ENCODE measurements around the gene TEX29.

The TEX29 gene

DNA sequence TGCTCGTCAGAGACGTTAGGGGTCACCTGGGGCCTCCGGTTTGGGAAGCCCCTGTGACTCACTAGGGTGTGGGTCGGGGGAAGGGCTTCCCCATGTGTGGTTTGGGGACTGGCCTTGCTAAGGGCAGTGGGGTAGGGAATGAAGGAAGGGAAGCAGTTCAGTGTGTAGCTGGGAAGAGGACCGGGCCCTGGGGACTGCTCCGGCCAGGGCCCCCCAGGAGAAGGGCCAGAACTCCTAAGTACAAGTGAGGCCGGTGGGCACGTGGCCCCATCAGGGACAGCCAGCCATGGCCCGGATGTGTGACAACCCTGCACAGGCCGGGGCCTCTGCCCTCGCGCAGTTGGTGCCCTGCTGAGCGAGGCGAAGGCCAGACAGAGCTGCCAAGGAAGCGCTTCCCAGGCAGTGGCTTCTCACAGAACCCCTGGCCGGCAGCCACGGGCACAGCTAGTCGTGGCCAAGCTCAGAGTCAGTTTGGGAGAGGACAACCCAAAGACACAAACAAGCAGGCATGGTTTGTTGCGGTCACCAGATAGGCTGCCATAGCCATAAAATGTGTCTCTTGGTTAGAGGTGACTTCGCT lies 25.7 kb downstream of the TEX29 start:
- Histone ChIP-seq H3K9me3 (ENCODE audit: control insufficient read depth in 1 of 2, low read length in 2 of 2) (no peaks in the 10 kb centered on the region), H3K36me3 (ENCODE audit: control insufficient read depth in 1 of 2, insufficient read depth in 2 of 2, low read length in 2 of 2) (peaks cover 0 to 9% of the 10 kb centered on the region in 2 donors), H3K4me1 (ENCODE audit: control insufficient read depth in 1 of 2, insufficient read depth in 2 of 2, low read length in 2 of 2) (no peaks in the 10 kb centered on the region), H3K27ac (ENCODE audit: low read length) (no peak overlapping the region), H3K4me3 (ENCODE audit: low read depth in 1 of 2, low read length in 2 of 2) (no peak overlapping the region), H3K27me3 (ENCODE audit: low read depth, low read length) (no peaks in the 10 kb centered on the region)

DNA sequence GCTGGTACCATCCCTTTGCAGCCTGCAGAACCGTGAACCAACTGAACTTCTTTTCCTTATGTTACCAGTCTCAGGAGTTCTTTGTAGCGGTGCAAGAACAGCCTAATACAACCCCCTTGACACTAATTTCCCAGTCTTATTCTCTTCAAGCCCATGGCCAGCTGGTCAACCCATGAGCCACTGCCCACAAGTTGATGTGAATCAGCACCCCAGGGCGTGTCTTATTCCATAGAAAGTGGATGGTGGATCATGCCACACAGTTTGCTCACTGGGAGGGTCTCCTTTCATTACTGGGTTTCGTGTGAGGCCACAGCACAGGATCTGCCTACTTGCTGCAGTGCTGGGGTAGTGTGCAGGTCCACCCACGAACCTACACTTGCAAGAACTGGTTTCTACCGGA lies 27.0 kb downstream of the TEX29 start:
- Histone ChIP-seq H3K27ac (ENCODE audit: low read length) (no peak overlapping the region), H3K36me3 (ENCODE audit: control insufficient read depth in 1 of 2, insufficient read depth in 2 of 2, low read length in 2 of 2) (peaks cover 0 to 9% of the 10 kb centered on the region in 2 donors), H3K4me1 (ENCODE audit: control insufficient read depth in 1 of 2, insufficient read depth in 2 of 2, low read length in 2 of 2) (no peaks in the 10 kb centered on the region), H3K27me3 (ENCODE audit: low read depth, low read length) (no peaks in the 10 kb centered on the region), H3K9me3 (ENCODE audit: control insufficient read depth in 1 of 2, low read length in 2 of 2) (no peaks in the 10 kb centered on the region), H3K4me3 (ENCODE audit: low read depth in 1 of 2, low read length in 2 of 2) (no peak overlapping the region)

DNA sequence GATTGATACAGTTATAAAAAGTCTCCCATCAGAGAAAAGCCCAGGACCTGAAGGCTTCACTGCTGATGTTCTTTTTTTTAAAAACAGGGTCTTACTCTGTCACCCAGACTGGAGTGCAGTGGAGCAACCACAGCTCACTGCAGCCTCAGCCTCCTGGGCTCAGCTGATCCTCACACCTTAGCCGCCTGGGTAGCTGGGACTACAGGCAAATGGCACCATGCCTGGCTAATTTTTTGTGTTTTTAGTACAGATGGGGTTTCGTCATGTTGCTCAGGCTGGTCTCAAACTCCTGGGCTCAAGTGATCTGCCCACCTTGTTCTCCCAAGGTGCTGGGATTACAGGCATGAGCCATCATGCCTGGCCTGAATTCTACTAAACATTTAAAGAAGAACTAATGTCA lies 33.1 kb downstream of the TEX29 start:
- Histone ChIP-seq H3K27me3 (ENCODE audit: low read depth, low read length) (no peaks in the 10 kb centered on the region), H3K9me3 (ENCODE audit: control insufficient read depth in 1 of 2, low read length in 2 of 2) (no peaks in the 10 kb centered on the region), H3K4me3 (ENCODE audit: low read depth in 1 of 2, low read length in 2 of 2) (no peak overlapping the region), H3K4me1 (ENCODE audit: control insufficient read depth in 1 of 2, insufficient read depth in 2 of 2, low read length in 2 of 2) (no peaks in the 10 kb centered on the region), H3K27ac (ENCODE audit: low read length) (no peak overlapping the region), H3K36me3 (ENCODE audit: control insufficient read depth in 1 of 2, insufficient read depth in 2 of 2, low read length in 2 of 2) (no peaks in the 10 kb centered on the region)

DNA sequence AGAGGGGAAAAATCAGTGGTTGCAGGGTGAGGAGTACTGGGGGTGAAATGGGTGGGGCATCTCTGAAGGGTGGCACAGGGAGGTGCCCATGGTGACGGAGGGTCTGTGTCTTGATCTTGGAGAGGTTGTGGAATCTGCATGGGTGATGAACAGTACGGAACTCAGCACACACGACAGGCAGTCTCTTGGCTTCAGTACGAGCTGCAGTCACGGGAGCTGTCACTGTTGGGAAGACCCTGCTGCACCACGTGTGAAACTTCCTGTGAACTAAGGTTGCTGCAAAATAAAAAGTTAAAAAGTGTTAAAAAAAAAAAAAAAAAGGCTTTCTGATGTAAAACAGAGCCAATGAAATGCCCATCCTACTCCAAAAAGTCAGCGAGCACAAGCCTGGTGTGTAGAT lies 34.3 kb downstream of the TEX29 start:
- Histone ChIP-seq H3K36me3 (ENCODE audit: control insufficient read depth in 1 of 2, insufficient read depth in 2 of 2, low read length in 2 of 2) (no peaks in the 10 kb centered on the region), H3K4me1 (ENCODE audit: control insufficient read depth in 1 of 2, insufficient read depth in 2 of 2, low read length in 2 of 2) (no peaks in the 10 kb centered on the region), H3K4me3 (ENCODE audit: low read depth in 1 of 2, low read length in 2 of 2) (no peak overlapping the region), H3K9me3 (ENCODE audit: control insufficient read depth in 1 of 2, low read length in 2 of 2) (no peaks in the 10 kb centered on the region), H3K27me3 (ENCODE audit: low read depth, low read length) (no peaks in the 10 kb centered on the region), H3K27ac (ENCODE audit: low read length) (no peak overlapping the region)

DNA sequence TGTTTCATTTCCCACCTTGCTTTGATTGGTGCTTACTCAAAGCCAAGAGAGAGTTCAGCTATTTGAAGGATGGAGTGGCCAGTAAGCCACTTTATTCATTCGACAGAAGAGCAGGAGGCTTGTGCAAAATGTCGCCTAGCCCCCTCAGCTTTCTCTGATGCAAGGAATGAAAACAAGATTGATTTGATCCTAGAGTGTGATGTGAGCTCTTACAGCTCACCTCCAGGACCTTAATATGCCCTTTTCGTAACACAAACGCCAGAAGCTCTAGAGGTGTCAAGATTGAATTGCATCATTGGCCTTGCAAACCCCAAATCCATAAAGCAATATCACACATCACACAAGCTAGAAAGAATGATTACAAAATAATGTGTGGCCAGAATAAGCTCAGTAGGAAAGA lies 36.4 kb downstream of the TEX29 start:
- no peaks in the 10 kb centered on the region for H3K9me3 ChIP-seq (ENCODE audit: control insufficient read depth in 1 of 2, low read length in 2 of 2)
- H3K27ac ChIP-seq (ENCODE audit: low read length) = no peak overlapping the region
- no peak overlapping the region for H3K4me3 ChIP-seq (ENCODE audit: low read depth in 1 of 2, low read length in 2 of 2)
- no peaks in the 10 kb centered on the region for H3K36me3 ChIP-seq (ENCODE audit: control insufficient read depth in 1 of 2, insufficient read depth in 2 of 2, low read length in 2 of 2)
- no peaks in the 10 kb centered on the region for H3K4me1 ChIP-seq (ENCODE audit: control insufficient read depth in 1 of 2, insufficient read depth in 2 of 2, low read length in 2 of 2)
- no peaks in the 10 kb centered on the region for H3K27me3 ChIP-seq (ENCODE audit: low read depth, low read length)

DNA sequence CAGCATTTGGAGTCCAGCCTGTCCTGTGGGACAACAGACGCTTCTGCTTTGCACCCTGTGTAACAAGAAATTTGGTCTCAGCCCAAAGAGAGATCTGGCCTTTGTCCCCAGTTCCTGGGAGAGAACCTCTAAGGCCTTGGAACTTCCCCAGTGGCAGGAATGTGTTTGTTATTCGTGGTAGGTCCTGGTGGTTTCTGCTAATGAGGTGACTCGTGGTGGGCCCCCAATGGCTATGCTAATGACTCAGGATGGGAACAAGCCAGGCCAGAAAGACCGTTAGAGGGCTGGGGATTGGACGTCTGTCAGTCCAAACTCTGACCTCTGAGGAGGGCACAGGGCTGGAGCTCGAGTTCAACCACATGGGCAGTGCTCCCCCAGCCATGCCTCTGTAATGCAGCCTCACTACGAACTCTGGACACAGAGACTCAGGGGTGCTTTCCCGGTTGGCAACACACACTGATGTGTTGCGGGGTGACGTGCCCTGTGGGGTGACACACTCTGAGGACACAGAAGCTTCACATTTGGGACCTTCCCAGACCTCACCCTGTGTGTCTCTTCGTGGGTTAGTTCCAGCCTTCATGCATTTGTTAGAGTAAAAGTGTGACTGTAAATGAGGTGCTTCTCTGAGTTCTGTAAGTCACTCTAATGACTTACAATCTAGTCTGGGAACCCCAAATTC lies 38.9 kb downstream of the TEX29 start:
- Histone ChIP-seq H3K4me3 (ENCODE audit: low read depth in 1 of 2, low read length in 2 of 2) (no peak overlapping the region), H3K27ac (ENCODE audit: low read length) (no peak overlapping the region), H3K27me3 (ENCODE audit: low read depth, low read length) (no peaks in the 10 kb centered on the region), H3K36me3 (ENCODE audit: control insufficient read depth in 1 of 2, insufficient read depth in 2 of 2, low read length in 2 of 2) (no peaks in the 10 kb centered on the region), H3K4me1 (ENCODE audit: control insufficient read depth in 1 of 2, insufficient read depth in 2 of 2, low read length in 2 of 2) (no peaks in the 10 kb centered on the region), H3K9me3 (ENCODE audit: control insufficient read depth in 1 of 2, low read length in 2 of 2) (no peaks in the 10 kb centered on the region)

DNA sequence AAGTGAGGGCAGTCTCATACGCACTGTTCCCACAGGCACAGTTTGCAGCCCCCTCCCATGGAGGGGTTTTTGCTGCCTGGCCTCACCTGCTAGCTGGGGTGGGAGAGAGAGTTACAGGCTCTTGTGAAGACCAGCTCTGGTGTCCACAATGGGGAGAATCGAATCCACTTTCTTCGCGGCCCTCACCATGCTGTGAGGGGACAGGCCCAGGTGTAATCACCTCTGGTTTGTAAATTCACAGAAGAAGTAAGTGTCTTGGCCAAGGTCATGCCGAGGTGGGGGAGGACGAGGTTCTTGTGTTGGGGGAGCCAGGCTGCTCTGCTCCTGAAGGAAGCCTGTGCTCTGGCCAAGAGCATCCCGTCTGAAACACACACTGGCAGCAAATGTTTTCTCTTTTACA lies 39.5 kb downstream of the TEX29 start:
- no peaks in the 10 kb centered on the region for H3K9me3 ChIP-seq (ENCODE audit: control insufficient read depth in 1 of 2, low read length in 2 of 2)
- no peak overlapping the region for H3K27ac ChIP-seq (ENCODE audit: low read length)
- H3K4me3 ChIP-seq (ENCODE audit: low read depth in 1 of 2, low read length in 2 of 2) = no peak overlapping the region
- H3K27me3 ChIP-seq (ENCODE audit: low read depth, low read length) = no peaks in the 10 kb centered on the region
- no peaks in the 10 kb centered on the region for H3K36me3 ChIP-seq (ENCODE audit: control insufficient read depth in 1 of 2, insufficient read depth in 2 of 2, low read length in 2 of 2)
- no peaks in the 10 kb centered on the region for H3K4me1 ChIP-seq (ENCODE audit: control insufficient read depth in 1 of 2, insufficient read depth in 2 of 2, low read length in 2 of 2)

DNA sequence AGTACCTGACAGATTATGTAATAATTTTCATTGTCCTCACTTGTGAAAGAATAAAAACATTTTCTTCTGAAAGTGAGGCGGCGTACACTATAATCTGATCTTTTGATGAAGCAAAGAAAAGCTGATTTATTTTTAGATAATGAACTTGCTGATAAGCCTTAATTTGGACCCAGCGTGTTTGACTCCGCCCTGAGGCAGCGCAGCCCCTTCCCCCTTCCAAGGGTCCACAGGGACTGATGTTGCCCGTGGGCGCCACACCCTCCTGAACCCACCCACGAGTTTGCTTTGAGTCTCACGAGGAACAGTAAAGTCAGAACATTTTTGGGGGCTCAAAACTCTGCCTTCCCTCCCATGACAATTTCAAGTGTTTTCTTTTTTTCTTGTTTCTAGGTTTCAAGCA lies 40.0 kb downstream of the TEX29 start:
- Histone ChIP-seq H3K27ac (ENCODE audit: low read length) (no peak overlapping the region), H3K36me3 (ENCODE audit: control insufficient read depth in 1 of 2, insufficient read depth in 2 of 2, low read length in 2 of 2) (no peaks in the 10 kb centered on the region), H3K9me3 (ENCODE audit: control insufficient read depth in 1 of 2, low read length in 2 of 2) (no peaks in the 10 kb centered on the region), H3K4me3 (ENCODE audit: low read depth in 1 of 2, low read length in 2 of 2) (no peak overlapping the region), H3K27me3 (ENCODE audit: low read depth, low read length) (no peaks in the 10 kb centered on the region), H3K4me1 (ENCODE audit: control insufficient read depth in 1 of 2, insufficient read depth in 2 of 2, low read length in 2 of 2) (no peaks in the 10 kb centered on the region)

DNA sequence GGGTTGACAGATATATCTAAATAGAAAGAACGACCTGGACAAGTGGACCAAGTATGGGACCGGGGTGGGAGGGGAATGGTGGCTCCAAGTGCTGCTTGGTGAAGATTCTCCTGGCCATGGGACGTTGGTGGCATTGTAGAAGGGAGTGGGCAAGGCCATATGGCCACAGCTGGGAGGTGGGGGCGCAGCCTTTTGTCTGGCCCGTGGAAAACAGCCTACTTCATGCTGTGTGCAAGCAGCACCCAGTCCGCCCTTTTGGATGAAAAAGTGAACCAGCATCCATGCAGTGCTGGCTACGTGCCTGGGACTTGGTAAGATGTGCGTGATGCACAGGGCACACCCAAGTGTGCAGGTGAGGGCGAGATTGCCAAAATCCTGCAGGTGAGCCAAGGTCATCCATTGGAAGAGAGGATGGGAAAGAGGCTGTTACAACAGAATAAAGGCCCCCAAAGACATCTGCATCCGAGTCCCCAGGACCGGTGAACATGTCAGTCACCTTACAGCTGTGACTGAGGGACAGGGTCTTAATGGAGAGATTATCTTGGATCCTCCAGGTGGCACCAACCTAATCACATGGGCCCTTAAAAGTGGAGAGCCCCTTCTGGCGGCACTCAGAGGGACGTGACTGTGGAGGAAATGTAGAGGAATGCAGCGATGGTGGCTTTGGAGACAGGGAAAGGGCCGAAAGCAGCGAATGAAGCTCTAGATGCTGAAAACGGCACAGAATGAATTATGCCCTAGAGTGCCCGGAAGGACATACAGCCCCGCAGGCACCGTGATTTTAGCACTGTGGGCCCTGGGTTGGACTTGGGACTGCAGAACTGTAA lies 40.8 kb downstream of the TEX29 start:
- Histone ChIP-seq H3K4me1 (ENCODE audit: control insufficient read depth in 1 of 2, insufficient read depth in 2 of 2, low read length in 2 of 2) (no peaks in the 10 kb centered on the region), H3K27ac (ENCODE audit: low read length) (no peak overlapping the region), H3K27me3 (ENCODE audit: low read depth, low read length) (no peaks in the 10 kb centered on the region), H3K9me3 (ENCODE audit: control insufficient read depth in 1 of 2, low read length in 2 of 2) (no peaks in the 10 kb centered on the region), H3K36me3 (ENCODE audit: control insufficient read depth in 1 of 2, insufficient read depth in 2 of 2, low read length in 2 of 2) (no peaks in the 10 kb centered on the region), H3K4me3 (ENCODE audit: low read depth in 1 of 2, low read length in 2 of 2) (no peak overlapping the region)

DNA sequence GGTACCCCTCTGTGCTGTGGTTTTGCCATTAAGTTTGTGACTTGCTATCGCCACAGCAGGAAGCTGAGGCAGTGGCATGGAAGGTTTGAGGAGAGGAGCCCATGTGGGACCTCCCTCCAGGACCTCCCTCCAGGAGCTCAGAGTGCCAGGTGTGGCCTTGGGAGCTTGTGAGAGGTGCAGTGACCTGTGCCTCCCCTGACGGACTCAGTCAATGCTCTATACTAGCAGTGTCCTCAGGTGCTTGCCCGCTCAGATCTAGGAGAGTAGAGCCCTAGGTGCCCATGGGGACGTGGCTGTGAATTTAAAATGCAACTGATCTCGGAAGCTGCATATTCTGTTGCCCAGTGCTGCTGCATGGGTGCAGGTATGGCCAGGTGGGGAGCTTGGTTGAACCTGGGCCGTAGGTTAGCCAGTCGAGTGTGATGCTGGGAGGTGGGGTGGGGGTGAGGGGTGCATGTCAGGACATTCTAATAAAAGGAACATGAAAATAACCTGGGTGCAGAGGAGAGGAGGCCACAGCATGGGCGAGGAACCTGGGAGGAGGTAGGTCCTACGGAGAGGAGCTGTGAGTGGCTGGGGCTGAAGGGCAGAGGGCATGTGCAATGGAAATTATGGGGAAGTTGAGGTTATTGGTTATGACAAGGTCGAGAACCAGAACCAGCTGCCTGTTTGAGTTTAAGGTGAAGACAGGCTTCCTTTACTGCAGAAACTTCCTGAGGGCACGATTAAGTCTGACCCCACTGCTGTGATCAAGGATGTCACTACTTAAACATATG lies 41.6 kb downstream of the TEX29 start:
- Histone ChIP-seq H3K4me1 (ENCODE audit: control insufficient read depth in 1 of 2, insufficient read depth in 2 of 2, low read length in 2 of 2) (no peaks in the 10 kb centered on the region), H3K9me3 (ENCODE audit: control insufficient read depth in 1 of 2, low read length in 2 of 2) (no peaks in the 10 kb centered on the region), H3K27ac (ENCODE audit: low read length) (no peak overlapping the region), H3K36me3 (ENCODE audit: control insufficient read depth in 1 of 2, insufficient read depth in 2 of 2, low read length in 2 of 2) (no peaks in the 10 kb centered on the region), H3K4me3 (ENCODE audit: low read depth in 1 of 2, low read length in 2 of 2) (no peak overlapping the region), H3K27me3 (ENCODE audit: low read depth, low read length) (no peaks in the 10 kb centered on the region)

DNA sequence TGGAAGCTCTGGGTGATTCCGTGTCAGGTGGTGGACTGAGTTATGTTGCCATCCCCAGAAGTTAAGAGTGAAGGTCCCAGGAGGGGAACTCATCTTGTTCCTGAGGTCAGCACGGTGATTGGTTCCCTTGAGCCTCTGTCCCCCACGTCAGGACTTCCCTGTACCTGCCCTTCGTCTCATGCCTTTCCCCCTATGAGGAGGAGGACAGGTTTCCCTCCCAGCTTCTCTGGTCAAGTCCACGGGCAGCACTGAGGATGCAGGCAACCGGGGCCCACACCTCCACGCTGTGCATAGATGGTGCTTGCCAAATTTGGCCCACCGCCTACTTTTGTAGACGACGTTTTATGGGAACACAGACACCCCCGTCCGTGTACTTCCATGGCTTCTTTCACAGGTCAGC lies 42.7 kb downstream of the TEX29 start:
- no peaks in the 10 kb centered on the region for H3K27me3 ChIP-seq (ENCODE audit: low read depth, low read length)
- no peaks in the 10 kb centered on the region for H3K4me1 ChIP-seq (ENCODE audit: control insufficient read depth in 1 of 2, insufficient read depth in 2 of 2, low read length in 2 of 2)
- H3K9me3 ChIP-seq (ENCODE audit: control insufficient read depth in 1 of 2, low read length in 2 of 2) = no peaks in the 10 kb centered on the region
- H3K27ac ChIP-seq (ENCODE audit: low read length) = no peak overlapping the region
- no peaks in the 10 kb centered on the region for H3K36me3 ChIP-seq (ENCODE audit: control insufficient read depth in 1 of 2, insufficient read depth in 2 of 2, low read length in 2 of 2)
- no peak overlapping the region for H3K4me3 ChIP-seq (ENCODE audit: low read depth in 1 of 2, low read length in 2 of 2)
